ENCODE results near the gene HEATR9.

The HEATR9 gene

DNA sequence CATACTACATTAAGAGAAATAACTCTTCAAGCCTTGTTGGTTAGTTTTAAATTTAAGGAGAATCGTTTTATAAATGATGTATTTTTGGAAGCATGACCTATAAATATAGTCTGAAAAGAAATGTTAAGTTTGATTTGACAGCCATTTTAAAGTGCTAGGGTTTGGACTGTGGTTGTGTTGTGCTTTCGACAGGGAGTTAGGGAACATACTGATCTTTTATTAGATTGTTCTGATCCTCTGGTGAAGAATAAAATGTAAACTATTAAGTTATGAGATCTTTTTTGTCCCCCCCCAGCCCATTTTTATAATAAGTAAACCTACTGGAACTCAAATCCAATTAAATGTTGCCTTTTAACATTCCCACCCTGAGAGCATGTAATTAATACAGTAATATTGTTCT is 47.4 kb downstream of the HEATR9 start:
- no peak overlapping the region for H3K4me3 ChIP-seq (ENCODE audit: low read length)
- no peak for DNase-seq (ENCODE audit: low read depth, low spot score)

DNA sequence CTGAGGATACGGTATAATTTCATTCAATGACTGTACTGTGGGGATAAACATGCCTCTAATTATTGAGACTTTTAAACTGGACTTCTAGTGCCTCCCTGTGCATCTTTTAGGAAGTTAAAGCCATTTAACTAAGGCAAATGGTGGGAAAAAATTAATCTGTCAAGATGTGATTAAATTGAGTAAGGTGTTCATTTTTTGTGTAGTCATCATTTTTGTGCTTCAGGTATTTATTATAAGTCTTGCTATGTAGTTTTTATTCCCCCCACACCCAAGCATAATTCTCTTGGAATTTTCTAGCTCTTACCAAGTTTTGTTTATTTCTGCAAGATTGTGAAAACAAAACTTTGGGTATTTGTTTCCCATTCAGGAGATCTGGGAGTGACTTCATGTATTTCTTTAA is 49.2 kb downstream of the HEATR9 start:
- no peak for DNase-seq (ENCODE audit: low read depth, low spot score)
- no peak overlapping the region for H3K4me3 ChIP-seq (ENCODE audit: low read length)

DNA sequence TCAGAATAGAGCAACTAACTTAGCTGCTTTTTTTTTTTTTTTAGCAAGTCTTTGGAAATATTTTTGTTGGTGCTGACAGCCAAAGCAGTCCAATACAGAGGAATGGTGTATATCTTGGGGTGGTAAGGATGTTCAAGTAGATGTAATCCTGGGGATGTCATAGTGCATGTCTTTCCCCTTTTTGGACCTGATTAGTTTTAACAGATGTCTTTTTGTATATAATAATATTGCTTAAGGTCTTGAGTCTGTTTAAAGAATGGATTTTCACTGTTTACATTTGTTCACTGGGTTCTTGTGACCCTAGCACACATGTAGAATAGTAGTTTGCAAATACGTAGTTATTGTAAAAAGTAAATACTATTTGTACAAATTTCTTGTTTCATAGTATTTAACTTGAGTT is 51.5 kb downstream of the HEATR9 start:
- DNase-seq (ENCODE audit: low read depth, low spot score) = no peak
- H3K4me3 ChIP-seq (ENCODE audit: low read length) = no peak overlapping the region

- DNase-seq (ENCODE audit: low read depth, low spot score) = no peak
- H3K4me3 ChIP-seq (ENCODE audit: low read length) = no peak overlapping the region
Measured at GRCh38 chr17:35816723-35817122, 52.0 kb downstream of the HEATR9 start.

GRCh38 chr17:35812456-35812855 is 56.2 kb downstream of the HEATR9 start:
- H3K4me3 ChIP-seq (ENCODE audit: low read length) = no peak overlapping the region

DNA sequence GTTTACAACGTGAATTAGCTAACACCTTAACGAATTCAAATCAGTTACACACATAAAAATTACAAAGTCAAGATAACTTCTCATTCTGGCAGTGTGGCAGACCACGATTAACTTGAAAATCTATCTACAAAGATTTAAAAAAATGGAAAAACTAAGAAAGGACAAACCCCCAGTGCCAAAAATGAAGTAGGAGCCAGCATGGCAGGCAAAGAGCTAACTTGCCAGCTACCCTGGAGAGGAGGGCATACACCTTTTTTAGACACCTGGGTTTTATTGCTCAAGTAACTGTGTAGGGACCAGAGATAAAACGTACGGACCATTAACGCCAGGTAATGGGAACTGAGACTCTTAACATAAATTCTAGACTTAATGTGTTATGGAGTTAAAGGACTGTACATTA is 56.9 kb downstream of the HEATR9 start:
- no peak for DNase-seq (ENCODE audit: low read depth, low spot score)
- H3K4me3 ChIP-seq (ENCODE audit: low read length) = no peak overlapping the region

More at GRCh38 chr17:35812456-35812855, 56.2 kb downstream of the HEATR9 start:
- no peak for DNase-seq (ENCODE audit: low read depth, low spot score)

DNA sequence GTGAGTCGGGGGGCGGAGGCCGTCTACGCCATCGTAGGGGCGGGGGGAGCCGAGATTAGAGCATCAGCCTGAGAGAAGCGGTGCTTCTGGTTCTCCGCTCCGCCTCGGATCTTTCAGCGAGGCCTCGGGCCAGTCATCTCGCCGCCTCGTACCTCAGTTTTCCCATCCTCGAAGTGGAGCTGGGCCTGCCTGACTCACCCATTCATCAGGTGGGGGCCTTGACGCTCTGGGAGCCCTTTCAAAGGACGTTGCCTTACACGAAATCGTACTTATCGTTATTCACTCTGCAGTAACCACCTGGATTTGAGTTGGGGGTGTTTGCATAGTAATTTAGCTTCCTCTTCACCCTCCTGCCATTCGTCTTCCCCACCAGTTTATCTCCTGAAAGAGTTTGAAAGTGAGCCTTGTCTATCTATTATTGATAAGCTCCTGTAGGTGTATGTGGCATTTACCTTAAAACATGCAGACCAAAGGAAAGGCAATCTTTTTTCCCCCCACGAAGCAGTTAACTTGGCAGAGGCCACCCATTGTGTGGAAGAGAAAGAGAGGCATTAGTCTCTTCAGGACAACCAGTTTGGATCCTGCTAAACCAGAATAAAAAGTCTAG is 58.7 kb downstream of the HEATR9 start:
- no peak for DNase-seq (ENCODE audit: low read depth, low spot score)
- H3K4me3 ChIP-seq (ENCODE audit: low read length) = peak overlapping the region; percentile 100

DNA sequence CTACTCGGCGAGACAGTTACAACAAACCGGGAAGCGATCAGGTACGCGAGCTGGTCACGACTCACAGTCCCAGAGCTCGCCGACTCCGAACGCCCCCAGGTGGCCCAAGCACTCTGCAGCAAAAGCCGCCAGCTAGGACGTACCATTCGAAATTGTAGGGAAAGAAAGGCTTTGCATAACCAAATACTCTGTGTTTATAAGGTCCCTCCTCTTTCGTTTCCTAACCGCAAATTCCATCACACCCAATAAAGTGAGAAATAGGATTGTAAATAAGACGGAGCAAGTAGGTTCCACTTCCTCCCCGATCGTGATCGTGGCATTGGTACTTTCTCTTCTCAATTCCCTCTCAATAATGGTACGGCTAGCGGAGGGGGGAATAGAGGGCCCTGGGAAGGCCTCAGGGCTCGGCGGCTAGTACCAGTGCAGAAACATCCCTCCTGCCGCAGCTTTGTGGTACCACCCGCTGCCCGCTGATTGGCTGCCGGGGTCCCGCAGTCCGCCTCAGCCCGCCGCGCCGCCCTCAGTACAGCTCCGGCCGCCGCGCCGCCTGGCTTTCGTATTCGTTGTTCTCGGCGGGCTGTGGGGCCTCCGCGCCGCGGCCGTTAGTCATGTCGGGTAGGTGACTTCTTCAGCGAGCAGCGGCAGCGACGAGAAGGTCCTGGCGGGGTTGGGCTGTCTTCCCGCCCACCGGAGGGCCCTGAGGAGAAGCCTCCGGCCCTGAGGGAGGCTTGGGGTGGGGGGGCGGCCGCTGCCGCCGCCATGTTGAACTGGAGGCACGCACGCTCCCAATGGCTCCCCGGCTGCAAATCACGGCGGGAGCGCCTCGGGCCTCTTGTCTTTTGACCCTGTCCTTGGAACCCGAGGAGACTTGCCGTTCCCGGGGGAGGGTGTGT is 59.5 kb downstream of the HEATR9 start, which contains the start of gene TAF15:
Gene TAF15, plus strand, starts transcription at position 523 of the 893 bp plus-strand sequence. Its CDS starts 86 bp downstream, at position 609.
- H3K4me3 ChIP-seq (ENCODE audit: low read length) = peak within 1 kb of the TSS; percentile 100
- DNase-seq (ENCODE audit: low read depth, low spot score) = peak; percentile 98

DNA sequence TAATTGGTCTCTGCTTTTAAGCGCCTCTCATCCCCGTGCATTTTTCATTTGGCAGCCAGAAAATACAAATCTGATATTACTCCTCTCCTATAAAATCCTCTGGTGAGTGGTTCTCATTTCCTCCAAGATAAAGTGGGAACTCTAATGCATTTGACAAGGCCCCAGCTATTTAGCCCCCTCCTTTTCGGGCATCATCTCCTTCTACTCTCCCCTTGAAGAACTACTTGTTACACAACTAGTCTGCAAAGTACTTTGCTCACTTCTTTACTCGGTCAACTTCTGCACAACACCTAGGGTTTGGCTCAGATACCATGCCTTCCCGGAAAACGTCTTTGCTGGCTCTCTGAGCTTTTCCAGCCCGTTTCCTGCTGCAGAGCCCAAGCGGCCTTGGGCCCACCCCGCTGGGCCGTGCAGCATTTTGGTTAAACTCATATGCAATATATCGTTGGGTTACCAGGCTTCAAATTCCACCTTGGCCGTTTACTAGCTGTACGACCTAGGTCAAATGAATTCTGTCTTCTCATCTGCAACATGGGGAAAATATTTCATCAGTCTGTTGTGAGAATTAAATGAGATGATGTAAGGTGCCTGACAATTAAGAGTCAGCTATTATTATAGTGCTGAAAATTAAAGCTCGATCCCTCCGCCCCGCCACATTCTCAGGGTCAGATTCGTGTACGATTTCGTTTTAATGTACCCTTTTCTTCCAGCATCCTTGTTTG is 60.3 kb downstream of the HEATR9 start:
- peak overlapping the region; percentile 100 for H3K4me3 ChIP-seq (ENCODE audit: low read length)
- no peak for DNase-seq (ENCODE audit: low read depth, low spot score)

GRCh38 chr17:35807371-35808144 is 61.1 kb downstream of the HEATR9 start:
- no peak for DNase-seq (ENCODE audit: low read depth, low spot score)
- no peak overlapping the region for H3K4me3 ChIP-seq (ENCODE audit: low read length)
